Stimulated activated CD8-positive, alpha-beta memory T cell treated with anti-CD3 and anti-CD28 coated beads, Interleukin-12 subunit alpha, Interleukin-12 subunit beta, amount 100 ng/mL, for 24 hours (primary cell): ENCODE measurements around the gene NEIL3.
"Not testable (repeated sequence)": the region's sequence is repeated elsewhere in the genome, so short reads cannot be mapped to it uniquely, and the experiment has no call there.

ENCODE experiments used
- DNase-seq: peaks from one replicate; pipeline ENCODE4 v3.0.0-alpha.2; 2020; ENCODE audit errors: extremely low read depth

NEIL3 gene

GRCh38 chr4:177302371-177303100 lies 7.1 kb upstream of the NEIL3 start:
- no peak for DNase-seq

- no peak for DNase-seq
These were observed 5.6 kb upstream of the NEIL3 start for GRCh38 chr4:177304094-177304493.

- DNase-seq = not testable (repeated sequence)
These were observed 4.8 kb upstream of the NEIL3 start for GRCh38 chr4:177304864-177305263.

- DNase-seq = no peak
These were observed 1.5 kb upstream of the NEIL3 start for GRCh38 chr4:177308125-177308524.

GRCh38 chr4:177308847-177309521 lies 690 bp upstream of the NEIL3 start:
- no peak for DNase-seq

- DNase-seq = no peak
These were observed 1.9 kb downstream of the NEIL3 start for GRCh38 chr4:177311589-177311988.

- DNase-seq = no peak
These were observed 3.6 kb downstream of the NEIL3 start for GRCh38 chr4:177313263-177313662.

- no peak for DNase-seq
These were observed 6.2 kb downstream of the NEIL3 start for GRCh38 chr4:177315767-177316464.

- no peak for DNase-seq
These were observed 11.0 kb downstream of the NEIL3 start for GRCh38 chr4:177320721-177321120.

- DNase-seq = no peak
These were observed 12.0 kb downstream of the NEIL3 start for GRCh38 chr4:177321647-177322046.

GRCh38 chr4:177322266-177322665 lies 12.6 kb downstream of the NEIL3 start:
- DNase-seq = no peak

- DNase-seq = no peak
These were observed 13.2 kb downstream of the NEIL3 start for GRCh38 chr4:177322881-177323280.

GRCh38 chr4:177323416-177323815 lies 13.7 kb downstream of the NEIL3 start:
- no peak for DNase-seq

- no peak for DNase-seq
These were observed 22.4 kb downstream of the NEIL3 start for GRCh38 chr4:177332119-177332518.

GRCh38 chr4:177339477-177340374 lies 30.1 kb downstream of the NEIL3 start:
- no peak for DNase-seq

GRCh38 chr4:177348348-177348747 lies 38.7 kb downstream of the NEIL3 start:
- DNase-seq = no peak

GRCh38 chr4:177349191-177349590 lies 39.5 kb downstream of the NEIL3 start:
- no peak for DNase-seq

- no peak for DNase-seq
These were observed 42.1 kb downstream of the NEIL3 start for GRCh38 chr4:177351622-177352244.

GRCh38 chr4:177356206-177356605 lies 46.5 kb downstream of the NEIL3 start:
- DNase-seq = no peak

GRCh38 chr4:177356921-177357320 lies 47.2 kb downstream of the NEIL3 start:
- DNase-seq = no peak

GRCh38 chr4:177367336-177367735 lies 57.7 kb downstream of the NEIL3 start:
- DNase-seq = no peak
